Right hindlimb (tissue), 1 donor: ENCODE results near the gene TGFBR3.

ENCODE experiments used
- DNase-seq: peaks from one replicate; pipeline ENCODE4 v3.0.0-alpha.2; 2018

The TGFBR3 gene

DNA sequence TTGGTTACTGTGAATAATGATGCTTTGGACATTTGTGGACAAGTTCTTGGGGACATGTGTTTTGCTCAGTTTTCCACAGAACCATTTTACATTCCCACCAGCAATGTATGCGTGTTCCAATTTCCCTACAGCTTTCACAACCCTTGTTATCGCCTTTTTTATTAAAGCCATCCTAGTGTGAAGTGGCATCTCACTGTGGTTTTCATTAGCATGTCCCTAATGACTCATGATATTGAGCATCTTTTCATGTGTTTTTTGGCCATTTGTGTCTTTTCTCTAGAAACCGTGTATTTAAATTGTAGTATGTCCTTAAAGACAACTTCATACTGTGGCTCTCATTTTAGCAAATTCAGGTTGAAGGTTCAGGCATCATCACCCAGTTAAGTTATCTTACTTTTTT is 132.1 kb downstream of the TGFBR3 start:
- DNase-seq, result no peak

DNA sequence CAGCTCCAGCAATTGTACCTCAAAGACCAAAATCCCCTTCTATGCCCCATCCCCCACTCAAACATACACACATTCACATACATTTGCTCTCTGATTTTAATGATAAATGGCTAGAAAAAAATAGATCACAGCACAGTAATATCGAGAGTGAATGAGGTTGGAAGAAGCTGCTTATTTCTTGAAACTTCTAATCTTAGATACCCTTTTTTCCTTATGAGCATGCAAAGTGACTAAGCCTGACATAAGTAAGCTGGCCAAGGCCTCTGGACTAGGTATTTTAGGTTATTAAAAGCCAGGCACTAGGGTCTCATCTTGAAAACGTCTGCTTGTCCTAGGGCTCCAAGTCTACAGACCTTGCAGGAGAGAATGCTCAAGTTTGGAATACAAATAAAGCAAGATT is 133.6 kb downstream of the TGFBR3 start:
- DNase-seq, result no peak

DNA sequence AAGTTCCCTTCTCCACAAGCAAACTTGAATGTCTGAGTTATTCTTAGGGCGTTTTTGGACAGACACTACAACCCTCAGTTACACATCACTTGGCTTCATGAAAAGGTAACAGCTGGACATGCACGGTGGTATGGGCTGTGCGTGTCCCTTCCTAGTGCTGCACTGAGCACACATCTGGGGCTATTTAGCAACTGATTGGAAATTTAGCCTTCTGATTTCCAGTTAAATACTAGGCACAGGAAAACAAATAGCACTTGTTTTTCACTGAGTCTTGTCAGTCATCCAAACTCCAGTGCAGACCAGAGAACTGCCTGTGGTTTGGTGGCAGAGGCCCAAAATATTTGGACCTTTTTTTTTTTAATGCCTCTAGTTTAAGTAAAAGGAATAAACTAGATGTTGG is 134.7 kb downstream of the TGFBR3 start:
- DNase-seq, result peak; percentile 84

DNA sequence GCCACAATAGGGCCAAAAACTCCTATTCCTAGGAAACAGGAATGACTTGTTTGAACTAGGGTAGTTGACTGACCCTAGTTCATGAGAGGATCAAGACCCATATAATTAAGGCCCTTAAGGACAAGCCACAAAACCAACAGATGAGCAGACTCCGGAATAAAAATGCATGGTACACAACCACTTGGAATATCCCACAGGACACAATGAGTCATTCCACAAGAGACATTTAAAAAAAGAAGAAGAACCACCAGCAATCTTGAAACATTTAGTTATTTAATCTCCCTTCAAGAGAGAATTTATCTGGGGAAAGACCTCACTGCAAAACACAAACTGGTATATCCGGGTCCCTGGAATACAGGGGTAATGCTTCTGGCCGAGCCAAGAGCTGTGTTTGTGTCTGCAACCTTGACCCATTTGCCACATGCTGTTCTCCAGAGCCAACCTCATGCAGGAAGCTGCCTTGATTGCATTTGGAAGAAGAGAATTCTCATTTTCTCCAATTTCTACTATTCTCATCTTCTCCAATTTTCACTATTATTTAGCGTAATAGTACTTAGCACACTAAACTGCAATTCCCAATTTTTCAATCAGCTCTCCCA is 135.5 kb downstream of the TGFBR3 start:
- no peak for DNase-seq

DNA sequence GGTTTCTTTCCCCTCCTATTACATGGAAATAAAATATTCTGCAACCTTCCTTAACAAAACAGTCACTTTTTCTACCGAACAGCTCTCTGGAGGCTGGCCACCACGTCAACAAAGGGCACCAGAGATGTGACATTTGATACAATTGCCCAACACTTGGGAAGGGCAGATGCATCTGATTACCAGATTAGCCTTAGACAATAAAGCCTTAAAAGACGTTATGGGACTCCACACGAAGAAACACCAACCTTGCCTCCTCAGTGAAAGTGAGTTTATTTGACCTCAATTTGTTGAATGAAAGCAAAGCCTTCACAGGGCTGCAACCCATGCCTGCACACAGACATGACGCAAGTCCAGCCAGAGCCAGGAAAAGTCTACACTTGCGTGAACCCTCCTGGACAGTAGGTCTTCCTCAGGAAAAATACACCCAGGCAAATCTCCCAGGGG is 136.1 kb downstream of the TGFBR3 start:
- DNase-seq, result no peak

DNA sequence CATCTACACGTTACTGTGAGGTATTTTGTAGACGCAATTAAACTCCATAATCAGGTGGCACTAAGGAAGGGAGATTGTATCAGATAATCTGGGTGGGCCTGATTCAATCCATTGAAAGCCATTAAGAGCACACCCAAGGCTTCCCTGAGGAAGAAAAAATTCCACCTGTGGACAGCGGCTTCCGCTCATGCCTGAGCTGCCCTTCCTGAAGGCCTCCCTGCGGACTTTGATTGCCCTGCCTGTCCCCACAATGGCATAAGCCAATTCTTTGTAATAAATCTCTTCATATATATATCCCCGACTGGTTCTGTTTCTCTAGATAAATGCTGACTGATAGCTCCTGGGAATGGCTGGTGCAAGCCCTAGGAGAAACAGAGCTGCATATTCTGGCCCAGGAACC is 138.3 kb downstream of the TGFBR3 start:
- DNase-seq, result no peak

DNA sequence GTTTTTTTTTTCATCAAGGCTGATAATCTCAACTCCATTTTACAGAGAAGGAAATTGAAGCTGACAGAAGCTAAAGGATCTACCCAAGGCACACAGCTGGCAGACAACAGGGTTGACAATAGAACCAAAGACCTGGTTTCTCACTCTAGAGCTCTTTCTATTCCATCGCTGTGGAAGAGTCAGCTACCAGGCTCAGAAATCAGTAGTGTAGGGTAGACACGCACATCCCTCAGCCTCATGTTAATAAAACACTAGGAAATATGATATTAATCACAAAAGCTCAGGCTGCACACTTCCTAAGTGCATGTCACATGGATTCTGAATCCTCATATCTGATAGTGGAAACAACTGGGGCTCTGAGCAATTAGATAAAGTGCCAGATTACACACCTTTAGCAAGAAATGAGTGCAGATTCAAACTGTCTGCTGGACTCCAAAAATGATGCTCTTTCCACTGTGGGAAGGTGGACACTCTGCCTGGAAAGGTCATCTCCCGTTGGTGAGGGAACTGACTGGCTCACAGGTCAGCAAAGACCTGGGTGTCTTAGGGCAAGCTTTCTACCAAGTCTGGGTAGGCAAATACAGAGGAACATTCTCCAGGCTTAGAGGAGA is 139.1 kb downstream of the TGFBR3 start:
- no peak for DNase-seq

DNA sequence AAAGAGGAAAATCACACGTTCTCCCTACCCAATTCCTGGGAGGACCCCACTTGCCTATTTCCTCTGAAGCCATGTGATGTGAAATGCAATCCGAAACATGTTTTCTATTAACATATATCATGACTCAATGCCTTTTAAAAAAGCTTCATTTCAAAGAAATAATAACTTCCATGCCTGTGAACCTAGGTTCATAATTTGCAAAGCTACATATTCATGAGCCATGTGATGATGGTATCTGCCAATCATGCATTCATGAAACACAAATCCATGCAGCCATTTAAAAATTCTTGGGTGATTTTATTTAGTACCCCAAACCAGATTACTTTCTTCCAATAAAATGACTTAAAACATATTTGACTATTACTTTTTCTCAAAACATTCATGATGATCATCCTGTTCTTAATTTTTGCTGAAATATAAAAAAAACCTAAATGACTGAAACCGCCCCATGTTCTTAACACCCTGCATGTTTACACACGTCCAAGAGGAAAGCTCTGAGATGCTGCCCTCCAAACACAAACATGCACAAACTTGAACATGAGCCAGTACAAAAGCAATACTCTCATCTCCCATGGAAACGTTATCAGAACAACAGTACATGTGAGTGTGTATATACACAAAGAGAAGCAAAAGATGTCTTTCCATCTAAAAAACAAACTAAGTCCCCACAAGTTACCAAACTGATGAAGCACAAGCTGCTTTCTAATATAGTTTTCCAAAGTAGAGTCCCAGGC is 140.1 kb downstream of the TGFBR3 start:
- DNase-seq, result no peak

DNA sequence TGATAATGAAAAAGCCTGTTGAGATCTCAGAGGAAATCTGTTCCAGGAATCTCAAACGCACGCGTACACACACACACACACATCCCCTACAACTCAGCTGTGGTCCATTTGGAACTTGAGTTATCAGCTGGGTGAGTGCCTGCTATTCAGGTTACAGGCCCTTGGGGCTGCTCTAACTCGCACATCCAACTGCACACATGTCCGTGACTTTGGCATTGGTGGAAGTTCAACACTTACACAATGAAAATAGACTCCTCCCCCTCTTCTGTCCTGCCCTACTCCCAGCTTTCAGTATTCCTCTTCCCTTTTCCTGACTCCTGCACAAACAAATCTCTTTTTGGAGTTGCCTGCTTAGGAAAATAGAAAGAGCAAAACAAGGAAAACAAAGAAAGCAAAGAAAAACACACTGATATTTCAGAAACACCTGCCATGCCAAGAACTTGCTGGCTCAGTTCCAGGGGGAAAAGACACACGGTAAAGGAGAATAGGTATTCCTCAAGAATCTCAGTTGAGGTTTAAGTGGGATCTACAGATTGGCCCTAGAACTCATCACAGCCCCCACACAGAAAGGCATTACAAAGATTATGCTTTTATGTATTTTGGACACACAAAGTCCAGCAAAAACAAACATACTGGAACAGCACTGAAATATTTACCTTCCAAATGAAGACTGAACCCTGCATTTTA is 140.9 kb downstream of the TGFBR3 start:
- DNase-seq, result peak; percentile 81

DNA sequence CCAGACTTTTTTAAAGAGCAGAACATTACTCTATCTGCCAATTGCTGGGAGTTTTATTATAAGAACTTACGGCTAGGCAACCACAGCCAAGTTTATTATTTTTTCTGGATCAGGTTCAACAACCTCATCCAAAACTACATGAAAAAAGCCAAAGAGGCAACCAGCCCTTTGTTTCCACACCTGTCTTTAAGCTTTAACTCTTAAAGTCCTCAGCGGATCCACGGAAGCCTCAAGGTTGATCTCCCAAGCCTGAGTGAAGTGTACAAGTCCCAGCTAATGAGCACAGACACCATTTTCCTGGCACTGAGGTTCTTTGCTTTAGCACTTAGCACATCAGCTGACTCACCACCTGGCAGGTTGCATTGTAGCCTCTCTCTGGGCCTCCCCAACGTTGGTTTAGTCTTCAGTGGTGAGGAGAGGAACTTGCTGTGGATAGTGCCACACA is 143.1 kb downstream of the TGFBR3 start:
- DNase-seq, result peak; percentile 43

DNA sequence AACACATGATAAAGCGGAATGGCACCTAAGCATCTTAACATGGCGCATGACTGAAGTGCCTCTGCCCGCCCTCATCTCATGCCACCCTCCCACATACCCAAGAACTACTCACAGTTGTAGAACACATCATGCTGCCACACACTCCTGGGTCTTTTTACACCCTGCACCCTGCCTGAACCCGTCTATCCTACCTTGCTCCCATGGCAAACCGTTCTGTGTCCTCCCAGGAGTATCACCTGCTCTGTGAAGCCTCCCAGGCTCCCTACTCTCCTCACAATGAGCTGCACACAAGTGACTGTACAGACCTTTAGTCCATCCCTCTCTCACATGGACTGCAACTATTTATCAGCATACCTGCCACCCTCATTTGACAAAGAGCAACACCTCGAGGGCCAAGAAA is 144.0 kb downstream of the TGFBR3 start:
- no peak for DNase-seq

DNA sequence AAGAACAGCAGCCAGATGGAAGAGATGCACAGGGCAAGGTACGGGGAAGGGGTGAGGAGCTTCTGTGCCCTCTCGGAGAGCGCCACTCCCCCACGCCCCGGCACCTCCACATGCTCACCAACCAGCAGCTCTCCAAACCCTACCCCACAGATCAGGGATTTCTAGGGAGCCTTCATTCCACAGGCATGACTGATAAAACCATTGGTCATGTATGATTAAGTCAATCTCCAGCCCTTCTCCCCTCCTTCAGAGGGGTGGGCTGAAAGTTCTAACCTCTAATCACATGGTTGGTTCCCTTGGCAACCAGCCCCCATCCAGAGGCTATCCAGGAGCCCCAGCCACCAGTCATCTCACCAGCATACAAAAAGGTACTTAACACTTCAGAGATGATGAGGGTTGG is 144.7 kb downstream of the TGFBR3 start:
- DNase-seq, result no peak

DNA sequence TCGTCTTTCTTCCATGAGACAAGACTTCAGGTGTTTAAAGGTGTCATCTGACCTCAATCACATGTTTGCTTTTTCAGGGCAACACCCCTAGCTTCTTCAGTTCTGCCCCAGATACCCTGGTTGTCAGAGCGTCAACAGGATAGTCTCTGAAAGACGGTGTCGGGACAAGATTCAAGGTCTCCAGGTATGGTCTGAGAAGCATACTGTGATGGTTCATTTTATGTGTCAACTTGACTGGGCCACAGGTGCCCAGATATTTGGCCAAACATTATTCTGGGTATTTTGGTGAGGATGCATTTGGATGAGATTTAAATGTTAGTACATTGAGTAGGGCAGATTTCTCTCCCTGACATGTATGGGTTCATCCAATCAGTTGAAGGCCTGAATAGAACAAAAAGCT is 148.3 kb downstream of the TGFBR3 start:
- DNase-seq, result no peak

DNA sequence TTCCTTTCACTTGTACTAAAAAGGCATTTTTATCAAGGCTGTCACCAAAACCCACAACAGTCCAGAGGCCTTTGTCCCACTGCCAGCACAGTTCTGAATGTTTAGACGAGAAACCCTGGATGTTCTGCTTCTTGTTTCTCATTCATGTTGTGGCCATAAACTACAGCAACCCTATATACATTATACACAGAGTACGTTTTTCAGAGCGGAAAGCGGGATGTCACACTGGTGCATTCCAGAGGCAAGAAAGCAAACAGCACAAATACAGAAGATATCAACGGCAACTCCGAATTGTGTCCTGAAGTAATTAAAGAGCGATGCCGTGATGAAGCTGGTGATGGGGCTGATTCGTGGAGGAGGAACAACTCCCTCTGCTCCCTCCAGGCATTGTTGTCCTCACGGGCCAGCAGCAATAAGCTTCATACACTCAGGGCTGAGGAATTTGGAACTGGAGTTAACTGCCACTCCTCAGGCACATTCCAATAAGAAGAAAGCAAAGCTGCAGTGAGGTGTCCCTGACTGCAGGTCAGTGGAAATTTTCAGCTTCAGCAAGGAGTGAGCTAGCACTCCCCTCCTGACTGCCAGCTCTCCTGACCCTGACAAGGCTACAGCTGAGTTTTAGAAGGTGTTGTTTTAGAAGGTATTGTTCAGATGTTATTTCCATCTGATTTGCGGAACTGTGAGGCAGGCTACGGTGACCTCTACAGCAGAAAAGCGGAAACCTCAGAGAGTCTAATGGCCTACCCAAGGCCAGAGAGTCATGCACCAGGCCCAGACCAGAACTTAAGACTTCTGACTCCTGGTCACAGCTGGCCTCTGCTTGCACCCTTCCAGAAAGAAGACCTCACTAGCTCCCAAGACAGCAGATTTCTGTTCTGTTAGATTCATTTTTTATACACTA is 149.0 kb downstream of the TGFBR3 start:
- peak; percentile 43 for DNase-seq

DNA sequence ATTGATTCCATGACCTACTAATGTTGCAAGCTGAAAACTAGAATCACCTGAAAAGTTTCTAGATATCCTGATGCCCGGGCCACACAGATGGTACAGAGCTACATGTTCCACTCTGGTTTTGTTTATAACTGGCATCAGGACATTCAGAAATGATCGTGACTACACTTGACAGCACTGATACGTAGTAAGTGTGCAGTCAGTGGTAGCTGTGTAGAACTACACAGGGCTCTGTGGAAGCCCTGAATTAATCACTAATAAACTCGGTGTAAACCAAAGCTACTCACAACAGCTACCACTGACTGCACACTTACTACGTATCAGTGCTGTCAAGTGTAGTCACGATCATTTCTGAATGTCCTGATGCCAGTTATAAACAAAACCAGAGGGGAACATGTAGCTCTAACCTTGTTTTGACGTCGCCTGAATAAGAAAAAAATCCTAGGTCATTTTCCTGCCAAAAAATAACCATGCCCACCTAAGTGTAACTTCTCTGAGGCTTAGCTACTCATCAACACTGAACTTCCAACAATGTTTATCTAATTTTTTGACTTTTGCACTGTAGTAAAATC is 149.7 kb downstream of the TGFBR3 start:
- DNase-seq, result no peak

DNA sequence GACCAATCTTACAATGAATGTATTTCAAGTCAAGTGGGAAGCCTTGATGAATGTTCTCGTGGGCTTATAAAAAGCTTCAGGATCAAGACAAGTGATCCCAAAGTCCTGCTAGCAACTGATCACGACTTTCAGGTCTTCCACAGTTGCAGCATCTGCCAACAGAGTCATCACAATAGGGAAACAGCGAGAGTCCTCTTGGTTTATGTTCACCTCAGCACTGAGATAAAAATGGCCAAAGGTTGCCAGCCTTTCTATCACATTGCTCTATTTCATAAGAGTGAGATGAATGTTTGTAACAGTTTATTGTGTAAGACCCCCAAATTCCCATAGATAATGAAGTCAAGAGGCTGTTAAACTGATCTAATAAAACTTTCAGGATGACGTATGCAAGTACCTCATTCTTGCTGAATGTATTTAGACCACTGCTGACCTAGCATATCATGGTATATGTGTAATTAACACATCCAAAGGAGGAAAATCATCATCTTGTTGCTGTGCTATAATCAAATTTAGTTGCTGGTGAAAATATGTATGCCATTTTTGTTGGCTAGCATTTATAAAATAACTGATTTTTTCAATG is 150.6 kb downstream of the TGFBR3 start:
- no peak for DNase-seq

DNA sequence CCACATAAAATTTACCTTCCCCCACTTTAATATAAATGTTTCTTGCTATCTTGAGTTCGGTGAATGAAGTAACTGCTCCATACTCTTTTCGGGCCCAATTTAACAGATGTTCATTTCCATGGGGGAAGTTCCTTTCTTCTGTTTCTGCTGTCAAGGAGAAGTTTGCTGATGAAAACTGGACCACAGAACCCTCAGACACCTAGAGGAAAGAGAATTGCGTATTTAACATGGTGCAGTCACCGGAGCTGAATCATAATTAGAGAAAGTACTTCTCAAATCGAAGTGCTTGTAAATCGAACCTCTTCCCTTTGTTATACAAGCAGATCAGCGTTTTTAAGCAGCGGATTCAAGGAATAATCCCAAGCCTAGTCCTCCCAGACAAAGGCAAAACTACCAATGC is 151.2 kb downstream of the TGFBR3 start:
- no peak for DNase-seq

DNA sequence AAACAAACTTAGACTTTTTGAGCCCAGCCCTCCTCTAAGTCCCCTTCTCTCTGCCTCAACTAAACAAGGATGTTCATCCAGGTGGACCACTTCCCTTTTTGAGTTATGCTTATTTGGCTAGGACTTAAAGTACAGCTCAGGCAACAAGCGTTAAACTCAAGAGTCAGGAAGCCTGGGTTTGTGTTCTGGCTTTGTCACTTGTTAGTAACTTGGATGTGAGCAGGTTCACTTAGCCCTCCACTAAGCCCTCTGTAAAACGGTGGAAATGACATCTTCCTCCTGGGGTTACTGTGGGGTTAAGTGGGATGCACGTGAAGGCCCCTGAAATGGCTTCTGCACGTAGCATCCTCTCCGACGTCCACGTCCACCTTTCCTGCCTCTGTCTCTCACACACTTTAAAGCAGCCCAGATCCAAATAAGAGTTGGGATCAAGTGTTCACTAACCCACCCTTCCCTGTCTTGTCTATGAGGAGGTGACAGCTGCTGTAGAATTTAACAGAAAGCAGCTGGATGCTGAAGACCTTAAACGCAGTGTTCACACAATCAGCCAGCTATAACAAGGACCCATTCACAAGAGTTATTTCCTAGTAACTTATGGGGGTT is 152.7 kb downstream of the TGFBR3 start:
- DNase-seq, result no peak

DNA sequence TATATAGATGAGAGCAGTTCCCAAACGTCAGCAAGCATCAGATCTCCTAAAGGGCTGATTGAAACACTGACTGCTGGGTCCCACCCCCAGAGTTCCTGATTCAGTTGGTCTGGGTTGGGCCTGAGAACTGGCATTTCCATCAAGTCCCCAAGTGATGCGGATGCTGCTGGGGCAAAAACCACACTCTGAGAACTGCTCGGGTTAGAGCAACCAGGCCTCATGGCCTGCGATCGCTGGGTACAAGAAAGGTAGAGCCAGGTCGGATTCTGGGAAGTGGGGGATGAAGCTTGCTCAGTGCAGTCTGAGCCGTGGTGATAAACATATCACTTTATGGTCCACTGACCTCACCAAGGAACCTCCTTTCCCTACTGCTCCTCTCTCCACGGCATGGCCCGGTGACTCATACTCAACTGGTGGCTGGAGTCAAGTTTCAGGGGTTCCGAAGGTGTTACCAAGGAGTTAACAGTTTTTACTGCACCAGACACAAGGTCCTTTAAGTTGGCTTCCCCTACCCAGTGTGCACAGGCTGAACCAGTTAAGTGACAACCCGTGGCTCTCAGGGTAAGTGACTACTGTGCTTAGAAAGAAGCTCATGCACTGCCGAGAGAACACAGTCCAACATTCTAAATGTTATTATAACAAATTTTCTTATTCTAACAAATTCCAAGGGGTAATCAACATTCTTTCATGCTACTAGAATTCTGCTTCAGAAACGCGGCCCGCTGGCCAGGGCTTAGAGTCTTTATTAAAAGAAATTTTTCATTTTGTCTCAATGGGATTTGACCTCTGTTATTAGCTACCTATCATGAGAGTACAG is 153.5 kb downstream of the TGFBR3 start:
- no peak for DNase-seq

DNA sequence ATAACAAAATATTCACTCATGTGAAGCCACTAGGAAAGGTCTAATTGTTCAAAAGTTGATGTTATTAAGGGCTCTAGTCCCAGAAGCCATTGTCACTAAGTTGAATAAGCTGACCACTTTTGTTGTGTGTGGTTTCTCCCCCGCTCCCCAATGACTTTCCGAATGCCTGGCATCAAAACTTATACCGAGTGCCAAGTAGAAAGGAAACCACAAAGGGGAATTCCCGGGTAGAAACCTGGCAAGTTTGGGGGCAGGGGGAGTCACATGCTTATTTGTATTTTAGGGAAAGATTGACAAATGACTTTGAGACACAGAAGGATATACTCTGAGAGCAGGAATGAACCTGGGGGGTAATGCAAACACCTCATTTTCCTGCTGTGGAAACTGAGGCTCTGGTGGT is 154.1 kb downstream of the TGFBR3 start:
- DNase-seq, result no peak
